Left ventricle myocardium superior (tissue), 1 donor: ENCODE data around the gene IQCH. TPM values are rescaled to one million over a fixed set of nuclear protein-coding genes. Genes with fewer than 3 reads are reported as not detected.
"Not testable (repeated sequence)": the region's sequence is repeated elsewhere in the genome, so short reads cannot be mapped to it uniquely, and the experiment has no call there.

Experiments
- ATAC-seq: fragments of 200-7000 bp; cut with Tn5 transposase; one replicate; pipeline ENCODE4 v1.9.1; 2020; ENCODE audit warnings: mild to moderate bottlenecking, moderate library complexity
- DNase-seq: peaks from one replicate; pipeline ENCODE4 v3.0.0-alpha.2; 2020
- intact Hi-C: fragments of 100-400 bp; cut with micrococcal nuclease; formaldehyde crosslinking; loops from one replicate; pipeline ENCODE4 v1.11.0; 2022
- total RNA-seq: library from RNA; stranded (reverse); fragmentation: NEBNext Ultra II Directional; extraction: Animal tissue kit (Norgen Biotek cat#: 25700); gene quantifications from one replicate; pipeline ENCODE4 v1.2.1, GENCODE V29; 2021
- donor health status: DM: no; HTN: yes; CAD: no; lungs with severe emphysema.

IQCH gene
- total RNA-seq, 1 donor from 2014 or later, result 0.64 TPM

- no peak for DNase-seq
- ATAC-seq, result no peak
- intact Hi-C loops, result no loop called here
Measured at GRCh38 chr15:67335026-67335425, 80.4 kb downstream of the IQCH start.

GRCh38 chr15:67335534-67336222, 81.1 kb downstream of the IQCH start:
- intact Hi-C loops, result no loop called here
- DNase-seq (no peak), ATAC-seq (no peak)

- ATAC-seq, result no peak
- intact Hi-C loops, result no loop called here
- DNase-seq, result no peak
Measured at GRCh38 chr15:67340630-67341029, 86.0 kb downstream of the IQCH start.

- ATAC-seq (no peak), DNase-seq (no peak)
- intact Hi-C loops, result no loop called here
Measured at GRCh38 chr15:67341539-67341938, 87.0 kb downstream of the IQCH start.

- ATAC-seq (no peak), DNase-seq (no peak)
- intact Hi-C loops, result no loop called here
Measured at GRCh38 chr15:67343206-67343605, 88.6 kb downstream of the IQCH start.

- ATAC-seq (no peak), DNase-seq (no peak)
- intact Hi-C loops, result no loop called here
Measured at GRCh38 chr15:67349634-67350033, 95.0 kb downstream of the IQCH start.

GRCh38 chr15:67350042-67350441, 95.5 kb downstream of the IQCH start:
- ATAC-seq (no peak), DNase-seq (no peak)
- intact Hi-C loops, result no loop called here

- ATAC-seq (no peak), DNase-seq (no peak)
- intact Hi-C loops, result no loop called here
Measured at GRCh38 chr15:67358391-67358790, 103.8 kb downstream of the IQCH start.

GRCh38 chr15:67358812-67359211, 104.2 kb downstream of the IQCH start:
- DNase-seq, result no peak
- ATAC-seq, result no peak
- intact Hi-C loops, result no loop called here

GRCh38 chr15:67359431-67360079, 105.0 kb downstream of the IQCH start:
- ATAC-seq (no peak), DNase-seq (no peak)
- intact Hi-C loops, result no loop called here

- no peak for ATAC-seq
- DNase-seq, result no peak
- intact Hi-C loops, result no loop called here
Measured at GRCh38 chr15:67361100-67361499, 106.5 kb downstream of the IQCH start.

- ATAC-seq, DNase-seq, intact Hi-C loops: not testable (repeated sequence)
Measured at GRCh38 chr15:67363712-67364111, 109.1 kb downstream of the IQCH start.

GRCh38 chr15:67365994-67366393, 111.4 kb downstream of the IQCH start:
- DNase-seq, result no peak
- ATAC-seq, result no peak
- intact Hi-C loops, result no loop called here

- ATAC-seq (no peak), DNase-seq (no peak)
- intact Hi-C loops, result no loop called here
Measured at GRCh38 chr15:67366904-67367303, 112.3 kb downstream of the IQCH start.

- ATAC-seq (no peak), DNase-seq (no peak)
- intact Hi-C loops, result no loop called here
Measured at GRCh38 chr15:67369359-67369998, 114.9 kb downstream of the IQCH start.

- intact Hi-C loops, result no loop called here
- DNase-seq (no peak), ATAC-seq (no peak)
Measured at GRCh38 chr15:67370206-67370954, 115.8 kb downstream of the IQCH start.

GRCh38 chr15:67372543-67372942, 118.0 kb downstream of the IQCH start:
- no peak for ATAC-seq
- DNase-seq, result no peak
- intact Hi-C loops, result no loop called here

- ATAC-seq, result no peak
- DNase-seq, result no peak
- intact Hi-C loops, result no loop called here
Measured at GRCh38 chr15:67372986-67373675, 118.5 kb downstream of the IQCH start.

- no peak for ATAC-seq
- intact Hi-C loops, result no loop called here
Measured at GRCh38 chr15:67373971-67374370, 119.4 kb downstream of the IQCH start.

More at GRCh38 chr15:67373971-67374370, 119.4 kb downstream of the IQCH start:
- no peak for DNase-seq
